GM18507 (cell line): ENCODE measurements around the gene JAZF1.

Experiments
- DNase-seq: peaks from one replicate; pipeline ENCODE4 v3.0.0; 2011; ENCODE audit warnings: low read depth; ENCODE audit not compliant: insufficient read length; ENCODE audit errors: extremely low spot score
- FAIRE-seq: peaks from 2 replicates; lab custom pipeline; 2011; peaks lifted over from hg19 to GRCh38; lab: Jason Lieb, UNC

The JAZF1 gene

GRCh38 chr7:28168393-28169158, 12.0 kb downstream of the JAZF1 start:
- FAIRE-seq: no peak
- no peak for DNase-seq

- DNase-seq: no peak
- no peak for FAIRE-seq
Measured at GRCh38 chr7:28166982-28167715, 13.4 kb downstream of the JAZF1 start.

- no peak for FAIRE-seq
- DNase-seq: no peak
Measured at GRCh38 chr7:28165961-28166955, 14.3 kb downstream of the JAZF1 start.

DNA sequence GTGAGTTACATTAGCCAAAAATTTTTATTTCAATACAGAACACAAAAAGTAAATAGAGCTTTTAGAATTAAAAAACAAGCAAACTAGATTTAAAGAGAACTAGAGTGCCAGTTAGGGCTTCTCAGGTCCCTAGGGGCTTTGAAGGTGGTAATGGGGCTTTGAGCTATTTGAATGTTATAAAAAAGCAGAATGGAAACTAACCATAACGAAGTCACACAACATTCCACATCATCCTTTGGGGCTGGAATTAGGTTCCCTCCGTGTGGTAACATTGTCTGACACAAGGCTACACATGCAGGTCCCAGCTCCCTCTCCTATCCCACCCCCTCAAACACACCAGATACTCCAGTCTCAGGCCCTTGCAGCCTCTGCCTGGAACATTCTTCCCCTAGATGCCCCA, 15.3 kb downstream of the JAZF1 start:
- FAIRE-seq: no peak
- DNase-seq: no peak

DNA sequence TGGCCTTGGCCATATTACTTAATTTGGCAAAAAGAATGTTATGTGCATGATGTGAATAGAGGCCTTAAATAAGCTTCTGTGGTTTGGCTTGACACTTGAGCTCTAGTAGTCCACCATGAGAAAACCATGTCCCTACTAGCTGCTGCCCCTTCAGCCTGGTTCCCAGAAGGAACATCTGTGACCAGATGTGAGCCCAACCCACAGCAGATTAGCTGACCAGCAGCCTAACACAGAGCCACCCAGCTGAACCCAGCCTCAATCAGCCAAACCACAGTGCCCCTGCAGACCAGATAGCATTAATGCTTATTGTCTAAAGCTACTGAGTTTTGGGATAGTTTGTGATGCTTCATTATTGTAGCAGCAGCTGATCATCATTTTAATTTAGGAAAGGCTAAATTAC, 16.6 kb downstream of the JAZF1 start:
- DNase-seq: no peak
- no peak for FAIRE-seq

- DNase-seq (no peak), FAIRE-seq (no peak)
Measured at GRCh38 chr7:28161331-28161730, 19.3 kb downstream of the JAZF1 start.

DNA sequence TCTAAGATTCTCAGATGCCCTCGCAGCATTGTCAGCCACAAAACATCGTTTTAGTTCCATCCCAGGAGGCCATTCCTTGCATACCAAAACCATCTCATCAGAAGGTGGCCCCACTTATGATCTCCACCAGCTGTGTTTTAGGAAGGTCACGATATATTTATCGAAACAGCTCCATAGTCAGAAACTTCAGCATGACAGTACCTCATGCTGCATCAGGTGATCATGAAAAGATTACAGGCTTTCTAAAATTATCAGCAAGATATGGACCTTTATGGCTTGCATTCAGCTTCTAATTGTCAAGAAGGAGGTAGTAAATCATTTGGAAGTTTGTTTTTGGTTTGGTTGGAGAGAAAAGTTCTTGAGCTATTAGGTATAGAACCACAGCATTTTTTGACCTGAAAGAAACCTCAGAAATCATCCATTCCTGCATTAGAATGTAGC, 20.0 kb downstream of the JAZF1 start:
- FAIRE-seq: no peak
- no peak for DNase-seq

DNA sequence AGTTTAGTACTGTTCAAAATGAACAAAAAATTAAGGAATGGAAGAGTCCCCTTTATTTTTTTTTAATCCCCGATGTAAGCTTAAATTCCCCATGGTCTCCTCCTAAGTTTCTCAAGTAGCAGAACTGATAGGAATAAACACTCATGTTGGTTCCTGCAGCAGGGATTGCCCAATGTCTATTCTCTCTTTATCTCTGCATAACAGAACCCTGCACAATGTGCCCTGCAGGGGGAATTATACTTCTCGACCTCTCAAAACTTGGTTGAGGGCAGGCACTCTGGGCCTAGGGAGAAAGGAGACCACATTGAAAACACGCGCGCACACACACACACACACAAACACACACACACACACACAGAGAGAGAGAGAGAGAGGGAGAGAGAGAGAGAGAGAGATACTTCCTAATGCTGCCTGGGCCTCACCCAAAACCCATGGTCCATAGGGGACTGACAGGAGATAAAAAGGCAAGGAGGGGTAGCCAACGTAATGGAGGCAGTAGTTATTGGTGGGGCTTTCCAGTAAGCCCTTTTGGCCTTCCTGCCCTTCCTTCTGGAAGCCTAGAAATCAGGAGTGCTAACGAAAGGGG, 22.7 kb downstream of the JAZF1 start:
- DNase-seq (no peak), FAIRE-seq (no peak)

DNA sequence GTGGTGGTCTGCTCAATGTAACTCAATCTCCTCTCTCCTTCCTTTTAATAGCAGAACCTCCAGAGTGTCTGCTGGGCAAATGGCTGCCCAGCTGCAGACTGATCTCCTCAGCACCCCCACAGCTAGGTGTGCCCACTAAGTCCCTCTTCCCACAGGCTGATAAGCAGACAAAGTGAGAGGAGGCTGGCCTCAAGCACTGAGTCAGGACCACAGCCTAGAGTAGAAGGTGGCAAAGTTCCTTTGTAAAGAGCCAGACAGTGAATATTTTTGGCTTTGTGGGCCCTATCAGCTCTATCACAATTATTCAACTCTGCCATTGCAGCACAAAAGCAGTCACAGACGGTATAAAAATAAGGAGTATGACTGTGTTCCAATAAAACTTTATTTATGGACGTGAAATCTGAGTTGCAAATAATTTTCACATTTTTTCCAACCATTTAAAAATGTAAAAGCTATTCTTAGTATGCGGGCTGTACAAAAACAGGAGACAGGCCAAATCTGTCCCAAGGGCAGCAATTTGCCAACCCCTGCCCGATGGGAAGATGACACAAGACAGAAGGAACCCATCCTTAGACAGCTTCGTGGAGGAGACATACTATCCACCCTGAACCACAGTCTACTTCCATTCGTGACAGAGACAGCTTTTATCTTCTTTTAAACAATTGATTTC, 23.4 kb downstream of the JAZF1 start:
- FAIRE-seq (no peak), DNase-seq (no peak)

DNA sequence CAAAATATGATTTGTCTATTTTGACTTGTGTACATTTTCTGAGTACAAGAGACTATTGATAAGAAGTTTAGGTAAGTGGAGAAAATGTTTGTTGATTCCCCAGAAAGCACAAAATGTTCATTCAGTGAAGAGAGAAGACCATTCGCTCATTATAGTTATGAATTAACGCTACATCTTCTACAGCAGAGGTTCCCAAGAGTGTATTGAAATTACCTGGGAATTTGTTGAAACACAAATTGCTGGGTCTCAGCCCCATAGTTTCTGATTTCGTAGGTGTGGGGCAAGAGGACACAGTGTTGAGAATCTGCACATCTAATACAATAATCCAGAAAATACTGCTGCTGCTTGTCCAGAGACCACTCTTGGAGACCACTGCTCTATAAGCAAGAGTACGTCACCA, 24.2 kb downstream of the JAZF1 start:
- FAIRE-seq (no peak), DNase-seq (no peak)

GRCh38 chr7:28155964-28156363, 24.6 kb downstream of the JAZF1 start:
- DNase-seq (no peak), FAIRE-seq (peak; percentile 24)

- peak; percentile 89 for FAIRE-seq
Measured at GRCh38 chr7:28155019-28155660, 25.5 kb downstream of the JAZF1 start.

GRCh38 chr7:28152594-28152993, 28.0 kb downstream of the JAZF1 start:
- FAIRE-seq: no peak
- no peak for DNase-seq

More at GRCh38 chr7:28155019-28155660, 25.5 kb downstream of the JAZF1 start:
- no peak for DNase-seq

DNA sequence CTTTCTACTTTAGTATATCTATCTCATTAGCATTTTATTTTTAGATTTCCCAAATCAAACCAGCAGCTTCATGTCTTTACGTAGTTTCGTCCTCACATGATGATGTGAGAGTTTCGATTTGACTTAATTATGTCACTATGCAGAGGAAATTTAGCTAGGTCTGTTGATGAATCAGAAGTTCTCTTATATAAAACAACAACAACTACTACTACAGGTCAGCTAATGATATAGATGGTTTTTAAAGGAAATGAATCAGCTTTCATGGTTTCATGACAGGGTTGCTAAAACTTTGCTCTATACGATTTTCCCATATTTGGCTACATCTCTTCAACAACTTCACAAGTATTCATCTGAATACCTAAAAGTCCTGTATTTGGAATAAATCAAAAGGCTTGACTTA, 28.6 kb downstream of the JAZF1 start:
- peak; percentile 83 for FAIRE-seq
- DNase-seq: no peak

- FAIRE-seq (peak; percentile 24), DNase-seq (no peak)
Measured at GRCh38 chr7:28149291-28150101, 31.1 kb downstream of the JAZF1 start.

GRCh38 chr7:28145931-28146330, 34.7 kb downstream of the JAZF1 start:
- FAIRE-seq: no peak
- DNase-seq: no peak

GRCh38 chr7:28145090-28145626, 35.4 kb downstream of the JAZF1 start:
- no peak for DNase-seq
- FAIRE-seq: no peak
